Fibroblast of gingiva (primary cell): ENCODE measurements around the gene TMEM106A.
"Not testable (repeated sequence)": the region's sequence is repeated elsewhere in the genome, so short reads cannot be mapped to it uniquely, and the experiment has no call there.

ENCODE experiments used
- DNase-seq: peaks from one replicate; pipeline ENCODE4 v3.0.0-alpha.2; 2011; ENCODE audit warnings: low read depth

TMEM106A gene

GRCh38 chr17:43215341-43215740 lies 3.7 kb downstream of the TMEM106A start:
- no peak for DNase-seq

DNA sequence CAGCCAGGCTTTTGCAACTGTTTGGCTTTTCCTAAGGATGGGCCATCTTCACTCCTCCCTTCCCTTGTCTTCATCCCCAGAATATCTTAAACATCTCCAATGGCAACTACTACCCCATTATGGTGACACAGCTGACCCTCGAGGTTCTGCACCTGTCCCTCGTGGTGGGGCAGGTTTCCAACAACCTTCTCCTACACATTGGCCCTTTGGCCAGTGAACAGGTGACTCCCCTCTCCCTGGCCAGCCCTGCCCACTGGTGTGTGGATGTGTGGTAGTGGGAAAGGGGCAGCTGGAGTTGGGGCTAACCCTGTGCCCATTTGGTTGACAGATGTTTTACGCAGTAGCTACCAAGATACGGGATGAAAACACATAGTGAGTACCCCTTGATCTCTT lies 4.7 kb downstream of the TMEM106A start:
- no peak for DNase-seq

GRCh38 chr17:43216762-43217613 lies 5.3 kb downstream of the TMEM106A start:
- no peak for DNase-seq

GRCh38 chr17:43217614-43218087 lies 6.0 kb downstream of the TMEM106A start:
- no peak for DNase-seq

GRCh38 chr17:43219001-43219400 lies 7.3 kb downstream of the TMEM106A start:
- DNase-seq, result no peak

- DNase-seq, result no peak
Measured at GRCh38 chr17:43219746-43220380, 8.2 kb downstream of the TMEM106A start.

- DNase-seq, result no peak
Measured at GRCh38 chr17:43220511-43221125, 8.9 kb downstream of the TMEM106A start.

- no peak for DNase-seq
Measured at GRCh38 chr17:43224146-43224705, 12.6 kb downstream of the TMEM106A start.

DNA sequence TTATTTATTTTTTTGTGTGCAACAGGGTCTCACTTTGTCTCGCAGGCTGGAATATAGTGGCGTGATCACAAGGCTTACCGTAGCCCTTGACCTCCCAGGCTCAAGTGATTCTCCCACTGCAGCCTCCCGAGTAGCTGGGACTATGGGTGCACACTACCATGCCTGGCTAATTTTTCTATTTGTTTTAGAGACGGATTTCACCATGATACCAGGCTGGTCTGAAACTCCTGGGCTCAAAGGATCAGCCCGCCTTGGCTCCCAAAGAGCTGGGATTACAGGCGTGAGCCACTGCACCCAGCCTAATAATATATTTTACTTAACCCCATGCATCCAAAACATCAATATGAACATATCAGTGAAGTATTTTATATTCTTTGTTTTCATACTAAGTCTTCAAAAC lies 14.7 kb downstream of the TMEM106A start:
- no peak for DNase-seq

- DNase-seq, result not testable (repeated sequence)
Measured at GRCh38 chr17:43228020-43228782, 16.5 kb downstream of the TMEM106A start, which contains the start of gene CCDC200. CCDC200 (minus strand) TSS chr17:43228623; CDS start chr17:43228554, 69 bp downstream.

GRCh38 chr17:43231205-43232020 lies 19.7 kb downstream of the TMEM106A start:
- DNase-seq, result not testable (repeated sequence)

DNA sequence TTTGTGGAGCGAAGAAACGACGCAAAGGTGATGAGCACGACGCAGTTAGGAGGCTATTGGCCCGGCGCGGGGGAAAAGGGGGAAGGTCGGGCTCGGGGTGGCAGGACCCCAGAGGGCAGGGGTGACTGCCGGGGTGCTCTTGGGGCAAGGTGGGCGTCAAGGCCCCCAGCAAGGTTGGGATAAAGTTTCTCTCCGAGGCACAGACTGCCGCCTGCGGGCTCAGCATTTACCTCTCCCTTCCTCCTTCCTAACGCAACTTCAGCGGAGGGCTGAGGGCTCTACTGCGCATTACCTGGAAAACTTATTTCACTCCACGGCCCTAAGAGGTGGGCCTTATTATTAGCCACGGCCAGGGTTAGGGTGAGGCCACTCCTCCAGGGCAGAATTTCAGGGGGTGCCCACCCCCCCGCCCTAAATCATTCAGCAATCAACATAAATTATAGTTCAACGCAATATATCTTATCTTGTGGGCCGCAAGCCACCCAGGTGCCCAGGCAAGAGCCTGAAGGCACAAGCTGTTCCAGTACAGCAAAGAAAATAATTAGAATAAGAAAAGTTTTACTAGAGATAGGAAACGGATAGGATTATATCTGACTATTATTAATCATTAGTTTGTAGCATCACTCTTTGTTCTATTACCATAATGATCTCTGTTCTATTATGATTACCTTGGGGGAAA lies 20.5 kb downstream of the TMEM106A start:
- DNase-seq, result peak; percentile 0

- DNase-seq, result not testable (repeated sequence)
Measured at GRCh38 chr17:43233263-43233662, 21.6 kb downstream of the TMEM106A start.

GRCh38 chr17:43233877-43234276 lies 22.2 kb downstream of the TMEM106A start, which contains the start of gene RNU2-1:
RNU2-1 (minus strand) TSS chr17:43233977.
- not testable (repeated sequence) for DNase-seq

DNA sequence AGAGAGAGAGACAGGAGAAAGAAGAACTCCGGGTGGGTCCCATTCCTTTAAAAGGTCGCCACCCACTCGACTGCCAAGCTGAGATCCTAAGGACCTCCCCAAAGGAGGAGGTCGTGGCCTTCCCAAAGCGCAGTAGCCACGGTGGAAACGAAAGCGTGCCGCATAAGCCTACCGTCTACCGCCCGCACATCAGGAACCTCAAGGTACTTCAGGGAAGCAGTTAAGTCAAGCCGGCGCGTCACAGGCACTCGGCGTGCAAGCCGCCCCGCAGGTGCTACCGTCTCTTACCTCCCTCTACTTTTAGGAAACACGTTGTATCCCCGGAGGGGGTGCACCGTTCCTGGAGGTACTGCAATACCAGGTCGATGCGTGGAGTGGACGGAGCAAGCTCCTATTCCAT lies 27.9 kb downstream of the TMEM106A start:
- DNase-seq, result not testable (repeated sequence)

GRCh38 chr17:43240596-43241352 lies 29.1 kb downstream of the TMEM106A start:
- not testable (repeated sequence) for DNase-seq

DNA sequence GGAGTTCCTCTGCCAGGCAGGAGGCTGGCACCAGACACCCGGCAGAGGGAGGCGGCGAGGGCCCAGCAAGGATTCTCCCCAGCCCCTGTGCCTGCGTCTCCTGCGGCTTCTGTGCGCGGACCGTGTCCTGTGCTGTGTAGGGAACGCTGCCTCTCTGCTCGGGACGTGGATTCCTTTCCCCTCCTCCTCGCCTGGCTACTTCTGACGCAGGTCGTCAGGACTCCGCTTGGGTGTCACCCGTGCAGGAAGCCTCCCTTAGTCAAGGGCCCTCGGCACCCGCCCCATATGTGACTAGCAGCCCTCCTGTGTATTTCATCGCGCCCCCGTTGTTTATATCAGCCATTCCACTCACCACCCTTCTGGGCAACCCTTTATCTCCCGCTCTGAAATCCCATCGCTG lies 34.8 kb downstream of the TMEM106A start:
- not testable (repeated sequence) for DNase-seq
